HUDEP-2 (cell line): ENCODE data around the gene FADD.
A peak's percentile ranks its signal among the peaks of the same experiment; 100 is the strongest.
"Not testable (repeated sequence)": the region's sequence is repeated elsewhere in the genome, so short reads cannot be mapped to it uniquely, and the experiment has no call there.

Experiments used
- DNase-seq, 76 experiments: peaks; one replicate each; lab custom pipeline; 2025; ENCODE audit not compliant: unreplicated experiment in 76 of 76; lab: John Stamatoyannopoulos, UW

FADD gene

GRCh38 chr11:70180906-70181305 is 22.2 kb upstream of the FADD start:
- DNase-seq, result no peak

GRCh38 chr11:70182266-70182665 is 20.8 kb upstream of the FADD start:
- no peak for DNase-seq

- no peak for DNase-seq
These were observed 20.1 kb upstream of the FADD start for GRCh38 chr11:70183032-70183431.

GRCh38 chr11:70183483-70184176 is 19.5 kb upstream of the FADD start:
- DNase-seq, result no peak

DNA sequence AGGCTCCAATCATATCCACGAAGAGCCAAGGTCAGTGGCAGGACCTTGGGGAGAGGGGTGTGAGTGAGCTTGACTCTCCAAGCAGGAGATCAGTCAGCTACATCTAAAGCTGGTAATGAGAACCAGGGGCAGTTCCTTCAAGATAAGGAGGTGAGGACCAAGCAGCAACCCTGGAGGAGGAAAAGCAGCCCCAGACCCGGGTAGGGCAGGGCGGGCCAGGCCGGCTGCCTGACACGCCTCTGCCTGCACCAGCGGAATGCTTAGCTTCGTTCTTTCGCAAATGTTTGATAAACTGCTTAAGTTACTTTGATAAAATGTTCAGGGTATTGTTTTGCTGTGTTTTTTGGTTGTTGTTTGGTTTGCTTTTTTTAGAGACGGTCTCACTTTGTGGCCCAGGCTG is 18.7 kb upstream of the FADD start:
- DNase-seq, result no peak

GRCh38 chr11:70185348-70186055 is 17.6 kb upstream of the FADD start:
- DNase-seq, result no peak

DNA sequence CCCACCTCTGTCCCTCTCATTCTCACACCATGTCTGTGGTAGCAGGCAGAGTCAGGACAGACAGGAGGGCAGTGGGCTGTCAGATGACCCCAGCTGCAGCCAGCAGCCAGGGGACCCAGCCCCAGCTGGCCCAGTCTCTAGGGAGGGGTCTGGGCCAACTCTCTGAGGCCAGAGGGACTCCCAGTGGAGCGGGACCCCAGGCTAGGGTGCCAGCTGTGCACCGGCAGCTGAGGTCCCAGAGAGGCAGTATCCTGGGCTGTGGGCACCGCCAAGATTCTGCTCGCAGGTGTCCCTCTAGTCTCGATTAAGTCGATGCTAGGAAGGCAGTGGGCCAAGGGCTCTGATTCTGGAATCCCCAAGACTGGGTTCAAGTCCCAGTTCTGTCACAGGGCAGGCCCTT is 16.7 kb upstream of the FADD start:
- DNase-seq, result no peak

DNA sequence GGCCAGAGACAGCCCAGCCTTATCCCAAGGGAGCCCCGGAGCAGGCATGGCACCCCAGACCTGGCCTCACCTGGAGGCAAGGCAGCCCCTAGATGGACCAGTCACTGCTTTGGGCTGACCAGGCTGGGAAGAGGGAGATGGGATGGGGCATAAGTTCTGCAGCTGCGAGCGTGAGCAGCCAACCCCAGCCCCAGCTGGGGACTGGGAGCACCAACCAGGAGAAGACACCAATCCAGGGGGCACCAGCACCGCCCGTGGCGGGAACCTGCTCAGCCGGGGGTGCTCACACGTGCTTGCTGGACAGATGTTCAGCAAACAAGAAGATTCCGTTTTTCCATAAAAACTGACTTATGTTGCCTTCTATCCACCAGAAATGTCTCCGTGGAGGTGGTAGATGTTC is 16.2 kb upstream of the FADD start:
- DNase-seq, result no peak

GRCh38 chr11:70187771-70188170 is 15.3 kb upstream of the FADD start:
- DNase-seq, result no peak

DNA sequence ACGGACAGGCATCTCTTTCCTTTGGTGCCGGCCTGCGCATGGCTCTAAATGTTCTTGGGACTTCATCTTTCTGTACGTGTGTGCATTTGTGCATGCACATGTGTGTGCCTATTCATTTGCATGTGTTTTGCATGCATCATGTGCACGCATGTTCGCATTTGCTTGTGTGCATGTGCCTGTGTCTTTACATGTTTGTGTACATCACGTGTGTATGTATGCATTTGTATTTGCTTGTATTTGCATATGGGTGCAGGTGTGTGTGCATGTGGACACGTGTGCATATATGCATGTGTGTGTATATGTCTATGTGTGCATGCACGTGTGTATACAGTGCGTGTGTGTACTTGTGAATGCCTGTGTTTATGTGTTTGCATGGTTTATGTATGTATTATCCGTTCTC is 13.5 kb upstream of the FADD start:
- DNase-seq, result no peak

- DNase-seq, result peak in 63 of 76 experiments; percentile 8 to 78 (median 54)
These were observed 11.5 kb upstream of the FADD start for GRCh38 chr11:70191495-70192140.

DNA sequence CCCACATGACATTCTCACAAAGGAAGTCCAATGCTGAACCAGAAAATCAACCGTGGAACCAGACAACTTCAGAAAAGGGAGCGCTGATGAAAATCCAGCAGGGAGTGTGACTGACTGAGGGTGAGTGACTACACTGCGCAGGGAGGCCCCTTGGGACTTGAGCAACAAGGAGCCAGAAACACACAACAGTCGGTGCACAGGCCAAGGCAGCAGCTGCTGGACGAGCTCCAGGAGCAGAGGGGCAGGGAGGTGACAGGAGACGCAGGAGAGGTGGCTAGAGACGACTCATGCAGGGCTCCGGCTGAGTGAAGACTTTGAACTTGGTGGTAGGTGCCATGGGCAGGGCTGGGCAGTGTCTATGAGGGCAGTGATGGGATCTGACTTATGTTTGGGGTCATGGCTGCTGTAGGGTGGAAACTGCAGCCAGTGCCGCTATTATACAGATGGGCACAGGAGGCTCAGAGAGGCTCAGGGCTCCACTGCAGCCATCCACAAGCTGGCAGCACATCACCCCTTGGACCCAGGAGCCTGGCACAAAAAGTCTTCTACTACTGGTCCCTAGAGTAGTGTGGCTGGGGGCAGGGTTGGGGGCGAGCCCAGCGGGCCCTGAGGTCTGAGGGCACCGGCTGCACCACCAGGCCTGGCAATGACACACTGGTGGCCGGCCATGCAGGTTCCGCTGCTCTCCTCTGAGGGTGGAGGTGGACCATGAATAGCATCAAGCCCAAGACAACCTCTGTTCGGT is 10.3 kb upstream of the FADD start:
- DNase-seq, result no peak

- no peak for DNase-seq
These were observed 9.4 kb upstream of the FADD start for GRCh38 chr11:70193411-70194292.

GRCh38 chr11:70194792-70195791 is 8.0 kb upstream of the FADD start:
- DNase-seq, result no peak

- DNase-seq, result no peak
These were observed 2.8 kb upstream of the FADD start for GRCh38 chr11:70200212-70200844.

- DNase-seq, result not testable (repeated sequence)
These were observed 2.0 kb upstream of the FADD start for GRCh38 chr11:70201047-70201446.

DNA sequence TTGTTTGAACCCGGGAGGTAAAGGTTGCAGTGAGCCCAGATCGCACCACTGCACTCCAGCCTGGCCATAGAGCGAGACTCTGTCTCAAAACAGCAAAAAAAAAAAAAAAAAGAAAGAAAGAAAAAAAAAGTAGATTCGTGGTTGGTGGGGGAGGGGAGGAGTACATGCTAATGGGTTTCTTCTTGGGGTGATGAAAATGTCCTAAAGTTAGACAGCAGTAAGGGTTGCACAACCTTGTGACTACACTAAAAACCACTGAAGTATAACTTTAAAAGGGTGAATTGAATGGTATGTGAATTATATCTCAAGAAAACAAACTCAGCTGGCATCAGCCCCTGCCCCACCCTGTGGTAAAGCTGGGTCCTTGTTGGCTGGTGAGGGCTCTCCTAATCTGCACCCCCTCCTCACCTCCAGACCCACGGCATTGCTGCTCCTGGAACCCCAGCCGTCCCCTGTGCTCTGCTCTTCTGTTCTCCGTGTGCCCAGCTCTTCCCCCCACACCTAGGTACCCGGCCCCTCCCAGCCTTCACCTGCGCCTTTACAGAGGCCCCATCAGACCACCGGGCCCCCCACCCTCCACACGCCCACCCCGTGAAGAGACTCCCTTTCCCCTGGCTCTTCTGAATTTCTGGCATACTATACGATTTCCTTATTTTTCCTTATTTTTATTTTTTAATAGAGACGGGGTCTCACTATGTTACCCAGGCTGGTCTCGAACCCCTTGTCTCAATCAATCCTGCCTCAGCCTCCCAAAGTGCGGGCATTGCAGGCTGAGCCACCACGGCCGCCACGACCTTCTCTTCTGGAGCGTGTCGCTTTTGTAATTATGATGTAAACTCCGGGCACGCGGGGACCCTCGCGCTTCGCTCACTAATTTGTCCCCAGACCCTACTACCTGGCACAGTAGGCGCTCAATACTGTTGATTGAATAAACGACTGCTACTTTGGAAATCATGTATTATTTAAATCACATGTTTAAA is 924 bp upstream of the FADD start:
- DNase-seq, result peak in 3 of 76 experiments; percentile 4 to 13 (median 5)
